CD14-positive monocyte (primary cell): ENCODE data around the gene DEF6. TPM values are rescaled to one million over a fixed set of nuclear protein-coding genes. Genes with fewer than 3 reads are reported as not detected.
A peak's percentile ranks its signal among the peaks of the same experiment; 100 is the strongest.

Experiments used
- DNase-seq, 3 donors: peaks; one replicate each; pipeline ENCODE4 v3.0.0-alpha.2; 2011 to 2022
- H2AFZ ChIP-seq: 2 replicates; pipeline ENCODE4 v1.6.0; 2012; ENCODE audit warnings: mild to moderate bottlenecking, low read depth, low read length, inconsistent platforms; ENCODE audit not compliant: insufficient read depth, poor library complexity, severe bottlenecking
- H3K27ac ChIP-seq, 2 donors: 1 replicate in 1 of 2; 2 replicates in 1 of 2; pipeline ENCODE4 v1.5.1; 2012 to 2013; ENCODE audit warnings: low read length in 2 of 2, control low read depth in 1 of 2, inconsistent platforms in 1 of 2, low read depth in 1 of 2, mild to moderate bottlenecking in 1 of 2
- H3K27me3 ChIP-seq, 2 donors: one replicate each; pipeline versions ENCODE4 v1.6.0 to v1.6.1; 2011 to 2013; ENCODE audit warnings: low read length in 2 of 2; ENCODE audit not compliant: control insufficient read depth in 2 of 2, insufficient read depth in 2 of 2
- H3K36me3 ChIP-seq, 2 donors: replicated peaks in 1 of 2; 1 replicate in 1 of 2; 2 replicates in 1 of 2; pipeline versions ENCODE4 v1.5.1 to v1.6.1; 2012 to 2013; ENCODE audit warnings: low read length in 2 of 2, control low read depth in 1 of 2, inconsistent platforms in 1 of 2, mild to moderate bottlenecking in 1 of 2; ENCODE audit not compliant: insufficient read depth in 2 of 2, control insufficient read depth in 1 of 2
- H3K4me1 ChIP-seq, 2 donors: 1 replicate in 1 of 2; 2 replicates in 1 of 2; pipeline versions ENCODE4 v1.5.1 to v1.6.1; 2012 to 2013; ENCODE audit warnings: low read length in 2 of 2, control low read depth in 1 of 2, inconsistent platforms in 1 of 2, mild to moderate bottlenecking in 1 of 2, moderate library complexity in 1 of 2; ENCODE audit not compliant: insufficient read depth in 2 of 2, control insufficient read depth in 1 of 2
- H3K4me2 ChIP-seq: replicated peaks from 2 replicates; pipeline ENCODE3; 2012; ENCODE audit warnings: low read length, moderate library complexity, mild to moderate bottlenecking; ENCODE audit not compliant: poor library complexity, severe bottlenecking; ENCODE audit errors: extremely low read depth
- H3K4me3 ChIP-seq, 3 experiments: fragments of 200-600 bp in 1 of 3; sonication (generic) in 1 of 3; replicated peaks in 1 of 3; 1 replicate in 2 of 3; 2 replicates in 1 of 3; pipeline ENCODE4 v1.5.1; 2011 to 2013; ENCODE audit warnings: low read length in 3 of 3, mild to moderate bottlenecking in 3 of 3, control low read depth in 2 of 3, low read depth in 2 of 3, inconsistent platforms in 1 of 3, moderate library complexity in 1 of 3
- H3K79me2 ChIP-seq: 2 replicates; pipeline ENCODE4 v1.6.0; 2012; ENCODE audit warnings: mild to moderate bottlenecking, control low read depth, inconsistent platforms, low read length, moderate library complexity; ENCODE audit not compliant: insufficient read depth
- H3K9ac ChIP-seq: 2 replicates; pipeline ENCODE4 v1.6.0; 2017; ENCODE audit warnings: low read length, mild to moderate bottlenecking; ENCODE audit not compliant: insufficient read depth, poor library complexity, severe bottlenecking
- H3K9me3 ChIP-seq, 2 donors: replicated peaks in 1 of 2; 1 replicate in 1 of 2; 2 replicates in 1 of 2; pipeline versions ENCODE4 v1.5.1 to v1.6.1; 2012 to 2013; ENCODE audit warnings: low read length in 2 of 2, control low read depth in 1 of 2; ENCODE audit not compliant: control insufficient read depth in 1 of 2, insufficient read depth in 1 of 2
- H4K20me1 ChIP-seq: 2 replicates; pipeline ENCODE4 v1.6.0; 2012; ENCODE audit warnings: mild to moderate bottlenecking, low read length, control low read depth, moderate library complexity; ENCODE audit not compliant: insufficient read depth
- H3K27ac Mint-ChIP-seq, 7 donors: one replicate each; pipeline ENCODE4 v1.8.0; 2020; ENCODE audit warnings: mild to moderate bottlenecking in 7 of 7, mixed read lengths in 7 of 7, moderate library complexity in 6 of 7, inconsistent platforms in 2 of 7
- H3K27me3 Mint-ChIP-seq, 3 donors: one replicate each; pipeline ENCODE4 v1.8.0; 2021 to 2022; ENCODE audit warnings: low read depth in 3 of 3, mild to moderate bottlenecking in 3 of 3, mixed read lengths in 3 of 3, moderate library complexity in 3 of 3, inconsistent platforms in 1 of 3
- H3K36me3 Mint-ChIP-seq, 2 donors: one replicate each; pipeline ENCODE4 v1.8.0; 2020; ENCODE audit warnings: mixed read lengths in 2 of 2, inconsistent platforms in 1 of 2, mild to moderate bottlenecking in 1 of 2
- H3K4me1 Mint-ChIP-seq: one replicate; pipeline ENCODE4 v1.8.0; 2020; ENCODE audit warnings: mild to moderate bottlenecking, mixed read lengths
- H3K4me3 Mint-ChIP-seq, 2 donors: one replicate each; pipeline ENCODE4 v1.8.0; 2020; ENCODE audit warnings: mild to moderate bottlenecking in 2 of 2, mixed read lengths in 2 of 2, moderate library complexity in 1 of 2
- H3K9me3 Mint-ChIP-seq, 7 donors: one replicate each; pipeline ENCODE4 v1.8.0; 2020 to 2022; ENCODE audit warnings: mixed read lengths in 7 of 7, mild to moderate bottlenecking in 6 of 7, moderate library complexity in 6 of 7, inconsistent platforms in 2 of 7
- WGBS: methylation state at CpG from one replicate; pipeline ENCODE4 v1.1.5; 2013; ENCODE audit warnings: missing lambda C conversion rate; ENCODE audit not compliant: insufficient coverage; 5-methylcytosine and 5-hydroxymethylcytosine counted together
- intact Hi-C, 2 donors: fragments of 100-400 bp; cut with micrococcal nuclease; formaldehyde crosslinking; loops; one replicate each; pipeline versions ENCODE4 v1.15.0 to v1.15.1; 2023
- polyA plus RNA-seq, 3 donors: library from polyadenylated mRNA; depleted of rRNA in 1 of 3; unstranded in 2 of 3; stranded (reverse) in 1 of 3; fragments of 300-500 nt in 2 of 3; fragments of >200 nt in 1 of 3; fragmentation: Illumina TruSeq in 2 of 3; gene quantifications; 1 replicate in 2 of 3; 2 replicates in 1 of 3; pipeline ENCODE4 v1.2.3, GENCODE V29; 2012 to 2021
- TF ChIP-seq, protein P1 (sequence below): fragments of 200-600 bp; IDR thresholded peaks from one replicate; pipeline ENCODE4 v1.8.0; 2022; ENCODE audit warnings: antibody characterized with exemption, mild to moderate bottlenecking

Gene DEF6
- polyA plus RNA-seq, 3 donors: 41.2 to 110 (median 59.3) TPM

GRCh38 chr6:35359346-35359743 lies 61.7 kb downstream of the DEF6 start:
- peaks cover 13 to 23% of the 10 kb centered on the region in 2 donors for H3K4me1 ChIP-seq
- no peak overlapping the region for H3K9ac ChIP-seq
- no peaks in the 10 kb centered on the region for H3K27me3 ChIP-seq
- Mint-ChIP-seq H3K36me3 (peaks cover 75 to 76% of the 10 kb centered on the region in 2 donors), H3K9me3 (peaks cover 0 to 2% (median 0%) of the 10 kb centered on the region in 7 donors), H3K4me3 (no peak overlapping the region), H3K4me1 (peaks cover 29% of the 10 kb centered on the region), H3K27me3 (peaks cover 10 to 17% (median 16%) of the 10 kb centered on the region in 3 donors), H3K27ac (peak overlapping the region in 1 of 7 donors; percentile 51)
- no peaks in the 10 kb centered on the region for H3K79me2 ChIP-seq
- H3K4me2 ChIP-seq: no peak overlapping the region
- 88% methylated on average over 2 of the region's 5 CpGs for WGBS
- TF ChIP-seq, protein P1, sequence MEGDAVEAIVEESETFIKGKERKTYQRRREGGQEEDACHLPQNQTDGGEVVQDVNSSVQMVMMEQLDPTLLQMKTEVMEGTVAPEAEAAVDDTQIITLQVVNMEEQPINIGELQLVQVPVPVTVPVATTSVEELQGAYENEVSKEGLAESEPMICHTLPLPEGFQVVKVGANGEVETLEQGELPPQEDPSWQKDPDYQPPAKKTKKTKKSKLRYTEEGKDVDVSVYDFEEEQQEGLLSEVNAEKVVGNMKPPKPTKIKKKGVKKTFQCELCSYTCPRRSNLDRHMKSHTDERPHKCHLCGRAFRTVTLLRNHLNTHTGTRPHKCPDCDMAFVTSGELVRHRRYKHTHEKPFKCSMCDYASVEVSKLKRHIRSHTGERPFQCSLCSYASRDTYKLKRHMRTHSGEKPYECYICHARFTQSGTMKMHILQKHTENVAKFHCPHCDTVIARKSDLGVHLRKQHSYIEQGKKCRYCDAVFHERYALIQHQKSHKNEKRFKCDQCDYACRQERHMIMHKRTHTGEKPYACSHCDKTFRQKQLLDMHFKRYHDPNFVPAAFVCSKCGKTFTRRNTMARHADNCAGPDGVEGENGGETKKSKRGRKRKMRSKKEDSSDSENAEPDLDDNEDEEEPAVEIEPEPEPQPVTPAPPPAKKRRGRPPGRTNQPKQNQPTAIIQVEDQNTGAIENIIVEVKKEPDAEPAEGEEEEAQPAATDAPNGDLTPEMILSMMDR: no peak
- peaks cover 19 to 41% of the 10 kb centered on the region in 2 donors for H3K36me3 ChIP-seq
- H3K27ac ChIP-seq: no peak overlapping the region
- intact Hi-C loops: no loop called here
- DNase-seq: no peak
- no peak overlapping the region for H3K4me3 ChIP-seq
- H2AFZ ChIP-seq: no peak overlapping the region
- H4K20me1 ChIP-seq: peaks cover 89% of the 10 kb centered on the region
- H3K9me3 ChIP-seq: no peaks in the 10 kb centered on the region

DNA sequence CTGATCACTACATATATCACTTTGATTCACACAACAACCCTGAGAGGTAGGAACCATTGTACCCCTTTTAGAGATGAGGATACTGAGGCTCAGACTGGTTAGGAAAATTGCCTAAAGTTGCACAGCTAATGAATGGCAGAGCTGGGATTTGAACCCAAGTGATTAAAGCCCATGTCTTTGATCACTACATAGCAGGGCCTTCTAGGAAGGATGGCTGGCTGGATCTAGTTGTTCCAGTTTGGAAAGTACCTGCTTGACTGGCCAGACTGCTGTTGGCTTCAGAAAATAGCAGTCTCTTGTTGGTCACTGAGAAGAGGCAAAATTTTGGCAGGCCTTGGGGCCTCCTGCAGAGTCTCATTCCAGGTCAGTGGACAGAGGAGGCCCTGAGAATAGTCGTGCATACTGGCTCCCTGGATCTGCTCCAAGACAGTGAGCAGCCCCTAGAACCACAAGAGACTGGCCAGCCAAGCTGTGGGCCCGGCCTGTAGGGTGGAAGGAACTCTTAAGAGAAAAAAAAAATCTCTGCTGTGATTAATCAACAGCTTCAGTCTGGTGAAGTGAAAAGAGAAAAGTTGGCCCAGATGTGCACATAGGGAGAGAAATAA lies 62.2 kb downstream of the DEF6 start:
- Mint-ChIP-seq H3K36me3 (peaks cover 70 to 74% of the 10 kb centered on the region in 2 donors), H3K4me3 (no peak overlapping the region), H3K9me3 (peaks cover 0 to 2% (median 0%) of the 10 kb centered on the region in 7 donors), H3K27me3 (peaks cover 10 to 17% (median 16%) of the 10 kb centered on the region in 3 donors), H3K4me1 (peaks cover 29% of the 10 kb centered on the region), H3K27ac (peak overlapping the region in 1 of 7 donors; percentile 6)
- Histone ChIP-seq H3K4me2 (no peak overlapping the region), H4K20me1 (peaks cover 84% of the 10 kb centered on the region), H3K36me3 (peaks cover 14 to 36% of the 10 kb centered on the region in 2 donors), H3K4me1 (peaks cover 13 to 23% of the 10 kb centered on the region in 2 donors), H3K27ac (no peak overlapping the region), H3K79me2 (no peaks in the 10 kb centered on the region), H2AFZ (no peak overlapping the region), H3K27me3 (no peaks in the 10 kb centered on the region), H3K9ac (no peak overlapping the region), H3K4me3 (no peak overlapping the region), H3K9me3 (no peaks in the 10 kb centered on the region)
- DNase-seq: no peak
- 71% methylated on average over 1 of the region's 2 CpGs for WGBS
- intact Hi-C loops: no loop called here
- TF ChIP-seq, protein P1: no peak
